Activated effector memory CD4-positive, alpha-beta T cell treated with Interleukin-2 at 50 U/mL for 16 hours (primary cell): ENCODE measurements around the gene AADAC.
"Not testable (repeated sequence)": the region's sequence is repeated elsewhere in the genome, so short reads cannot be mapped to it uniquely, and the experiment has no call there.

Experiments
- DNase-seq: peaks from one replicate; pipeline ENCODE4 v3.0.0-alpha.2; 2020

AADAC gene

DNA sequence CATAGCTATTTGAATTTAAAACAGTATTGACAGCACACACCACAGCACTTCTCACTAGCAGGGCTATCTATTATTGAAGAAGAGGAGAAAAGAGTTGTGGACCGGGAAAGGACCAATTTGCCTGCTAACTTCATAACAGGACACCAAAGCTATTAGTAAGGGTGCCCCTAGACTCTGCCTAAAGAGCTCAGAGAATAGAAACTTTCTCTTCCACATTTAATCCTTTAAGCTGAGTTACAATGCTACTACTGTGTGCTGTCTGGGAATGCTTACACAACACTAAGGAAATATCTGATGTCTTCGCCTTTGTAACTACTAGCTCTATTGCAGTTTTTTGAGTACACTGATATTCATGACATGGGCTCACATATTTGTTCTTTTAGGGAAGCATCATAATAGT is 13.5 kb upstream of the AADAC start:
- no peak for DNase-seq

DNA sequence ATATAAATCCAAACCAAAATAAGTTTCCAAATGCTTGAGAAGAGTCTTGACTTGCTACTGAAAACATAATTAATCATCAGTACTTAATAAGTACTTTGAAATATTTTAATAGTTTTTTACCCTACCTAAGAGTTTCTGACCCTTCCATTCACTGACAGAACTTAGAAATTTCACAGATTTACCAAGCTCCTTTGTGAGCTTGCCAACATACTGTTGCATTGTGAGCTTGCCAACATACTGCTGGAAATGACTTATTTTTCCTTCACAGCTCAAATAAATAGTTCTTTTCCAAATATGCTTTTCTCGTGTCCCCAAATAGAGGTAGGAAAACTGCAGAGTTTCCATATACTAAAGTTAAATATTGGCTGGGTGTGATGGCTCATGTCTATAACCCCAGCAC is 9.6 kb upstream of the AADAC start:
- DNase-seq: no peak

DNA sequence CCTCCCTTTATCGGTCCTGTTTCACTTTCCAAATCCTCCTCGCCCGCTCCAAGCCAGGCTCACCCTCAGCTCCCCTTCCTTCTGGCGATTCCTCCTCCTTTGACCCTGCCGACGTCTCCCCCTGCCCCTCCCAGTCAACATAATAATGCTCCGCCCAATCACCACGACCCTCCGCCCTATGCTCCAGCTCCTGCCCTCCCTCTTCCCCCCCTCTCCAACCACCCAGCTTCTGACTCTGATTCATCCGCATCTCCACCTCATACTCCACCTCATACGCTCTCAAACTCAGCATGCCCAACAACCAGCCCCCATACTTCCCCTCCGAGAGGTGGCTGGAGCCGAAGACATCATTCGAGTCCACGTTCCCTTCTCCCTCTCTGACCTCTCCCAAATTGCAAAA is 7.1 kb upstream of the AADAC start:
- DNase-seq: no peak

DNA sequence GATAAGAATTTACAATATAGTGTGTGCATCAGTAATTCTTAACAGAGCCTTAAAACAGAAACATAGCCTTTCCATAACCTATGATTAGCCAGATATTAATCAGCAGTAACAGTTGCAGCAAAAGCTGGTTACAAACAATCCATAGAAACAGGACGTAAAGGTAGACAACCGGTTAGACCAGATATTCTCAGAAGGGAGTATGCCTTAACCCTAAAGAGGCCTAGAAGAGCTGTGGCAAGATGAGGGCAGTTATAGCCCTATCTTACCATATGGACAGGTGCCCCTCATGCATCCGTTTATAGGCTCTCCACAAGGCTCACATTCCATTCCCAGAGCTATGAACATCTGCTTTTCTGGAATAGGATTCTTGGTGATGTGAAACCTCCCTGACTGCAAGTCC is 5.0 kb upstream of the AADAC start:
- DNase-seq: not testable (repeated sequence)

DNA sequence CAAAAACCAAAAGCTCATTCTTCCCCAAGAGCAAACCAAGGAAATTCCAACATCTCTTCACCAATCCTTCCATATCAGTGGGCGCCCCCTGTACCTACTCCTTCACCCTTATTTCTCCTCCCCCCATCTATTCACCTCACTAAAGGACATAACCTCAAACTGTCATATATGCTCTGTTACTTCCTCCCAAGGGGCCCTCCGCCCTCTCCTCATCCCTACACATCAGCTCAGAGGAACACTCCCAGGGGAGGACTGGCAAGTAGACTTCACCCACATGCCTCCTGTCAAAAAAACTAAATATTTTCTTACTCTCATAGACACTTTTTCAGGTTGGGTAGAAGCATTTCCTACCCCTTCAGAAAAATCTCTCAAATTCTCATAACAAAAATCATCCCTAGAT is 2.4 kb upstream of the AADAC start:
- no peak for DNase-seq

DNA sequence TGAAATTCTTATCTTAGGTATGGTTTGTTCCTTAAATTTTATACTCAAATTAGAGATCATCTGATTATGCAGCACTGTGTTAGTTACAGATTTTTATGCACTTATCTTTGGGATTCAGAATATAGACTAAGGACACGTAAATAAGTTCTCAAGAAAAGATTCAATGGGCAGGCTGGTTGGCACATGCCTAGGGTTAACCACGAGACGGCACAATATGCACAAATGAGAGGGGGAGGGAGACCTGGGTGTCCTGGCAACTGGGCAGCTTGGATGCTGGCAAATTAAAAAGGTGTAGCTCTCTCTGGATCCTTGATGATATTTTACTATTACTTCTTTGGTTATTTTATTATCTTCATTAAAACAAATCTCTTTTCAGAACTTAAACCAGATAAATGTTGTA is 672 bp downstream of the AADAC start:
- DNase-seq: no peak

DNA sequence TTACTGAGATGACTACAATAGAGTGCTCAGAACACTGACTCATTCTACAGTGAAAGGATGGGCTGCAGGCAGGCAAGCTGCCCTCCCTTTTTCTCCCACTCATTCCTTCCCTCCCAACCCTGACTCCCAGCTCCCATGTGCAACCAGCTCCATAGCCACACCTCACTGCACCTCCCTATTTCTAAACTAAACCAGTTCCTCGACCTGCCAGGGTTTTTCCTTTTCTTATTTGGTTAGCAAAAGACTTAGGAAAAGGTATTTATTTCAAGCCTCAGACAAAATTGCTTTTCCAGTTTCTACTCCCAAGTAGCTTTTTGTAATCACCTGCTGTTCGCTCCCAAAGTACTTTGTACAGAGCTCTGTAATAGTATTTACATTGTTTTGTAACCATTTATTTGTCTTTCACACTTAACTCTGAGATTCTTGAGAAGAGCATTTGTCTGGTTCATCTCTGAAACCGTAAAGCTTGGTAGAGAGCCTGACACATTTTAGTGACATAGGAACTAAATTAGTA is 2.2 kb downstream of the AADAC start:
- DNase-seq: no peak

DNA sequence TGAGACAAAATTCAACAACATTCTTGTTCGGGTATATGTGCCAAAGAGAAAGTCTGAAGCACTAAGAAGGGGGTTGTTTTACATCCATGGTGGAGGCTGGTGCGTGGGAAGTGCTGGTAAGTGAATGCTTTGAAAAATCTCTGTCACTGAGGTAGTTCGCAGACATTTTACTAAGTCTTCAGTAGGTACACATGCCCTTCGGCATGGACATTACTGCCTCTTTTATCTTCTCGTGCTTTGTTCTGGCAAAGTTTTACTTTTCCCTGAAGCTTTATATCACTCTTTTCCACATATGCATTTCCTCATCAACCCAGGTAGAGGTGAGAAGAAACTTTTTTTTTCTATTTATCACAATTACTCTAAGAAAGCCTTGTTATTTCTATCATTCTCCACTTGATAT is 3.6 kb downstream of the AADAC start:
- no peak for DNase-seq

DNA sequence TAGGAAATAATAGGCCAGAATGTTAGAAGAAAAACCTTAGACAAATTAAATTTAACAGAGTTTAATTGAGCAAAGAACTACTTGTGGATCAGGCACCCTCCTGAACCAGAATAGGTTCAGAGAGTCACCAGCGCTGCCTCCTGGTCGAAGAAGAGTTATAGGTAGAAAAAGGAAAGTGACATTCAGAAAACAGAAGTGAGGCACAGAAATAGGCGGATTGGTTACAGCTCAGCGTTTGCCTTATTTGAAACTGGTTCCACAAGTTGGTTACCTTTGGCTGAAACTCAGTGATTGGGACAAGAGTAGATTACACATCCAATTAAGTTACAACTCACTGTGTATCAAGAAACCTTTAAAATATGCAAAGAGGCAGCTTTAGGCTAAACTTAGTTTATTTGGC is 4.4 kb downstream of the AADAC start:
- DNase-seq: no peak

DNA sequence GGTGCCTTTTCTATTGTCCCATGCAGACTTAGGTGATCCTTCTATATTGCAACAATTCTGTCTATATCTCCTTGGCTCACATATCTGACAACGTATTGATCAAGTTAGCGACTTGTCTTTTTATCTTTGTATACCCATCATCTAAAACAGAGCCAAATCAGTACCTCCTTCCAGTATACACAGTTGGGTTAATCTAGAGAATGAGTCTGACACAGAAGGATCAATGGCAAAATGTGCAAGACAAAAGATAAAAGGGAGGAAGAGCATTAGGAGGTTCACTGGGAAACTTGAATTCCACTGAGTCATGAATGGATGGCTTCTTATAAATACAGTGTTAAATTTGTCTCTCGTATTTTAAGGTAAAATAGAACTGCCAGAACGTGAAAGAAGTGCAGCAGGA is 6.0 kb downstream of the AADAC start:
- DNase-seq: no peak

DNA sequence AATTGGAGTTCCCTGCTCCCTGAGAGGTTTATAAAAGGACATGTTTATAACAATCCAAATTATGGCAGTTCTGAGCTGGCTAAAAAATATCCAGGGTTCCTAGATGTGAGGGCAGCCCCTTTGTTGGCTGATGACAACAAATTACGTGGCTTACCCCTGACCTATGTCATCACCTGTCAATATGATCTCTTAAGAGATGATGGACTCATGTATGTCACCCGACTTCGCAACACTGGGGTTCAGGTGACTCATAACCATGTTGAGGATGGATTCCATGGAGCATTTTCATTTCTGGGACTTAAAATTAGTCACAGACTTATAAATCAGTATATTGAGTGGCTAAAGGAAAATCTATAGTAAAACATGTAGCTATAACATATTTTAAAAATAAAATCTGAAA is 13.9 kb downstream of the AADAC start:
- DNase-seq: no peak

DNA sequence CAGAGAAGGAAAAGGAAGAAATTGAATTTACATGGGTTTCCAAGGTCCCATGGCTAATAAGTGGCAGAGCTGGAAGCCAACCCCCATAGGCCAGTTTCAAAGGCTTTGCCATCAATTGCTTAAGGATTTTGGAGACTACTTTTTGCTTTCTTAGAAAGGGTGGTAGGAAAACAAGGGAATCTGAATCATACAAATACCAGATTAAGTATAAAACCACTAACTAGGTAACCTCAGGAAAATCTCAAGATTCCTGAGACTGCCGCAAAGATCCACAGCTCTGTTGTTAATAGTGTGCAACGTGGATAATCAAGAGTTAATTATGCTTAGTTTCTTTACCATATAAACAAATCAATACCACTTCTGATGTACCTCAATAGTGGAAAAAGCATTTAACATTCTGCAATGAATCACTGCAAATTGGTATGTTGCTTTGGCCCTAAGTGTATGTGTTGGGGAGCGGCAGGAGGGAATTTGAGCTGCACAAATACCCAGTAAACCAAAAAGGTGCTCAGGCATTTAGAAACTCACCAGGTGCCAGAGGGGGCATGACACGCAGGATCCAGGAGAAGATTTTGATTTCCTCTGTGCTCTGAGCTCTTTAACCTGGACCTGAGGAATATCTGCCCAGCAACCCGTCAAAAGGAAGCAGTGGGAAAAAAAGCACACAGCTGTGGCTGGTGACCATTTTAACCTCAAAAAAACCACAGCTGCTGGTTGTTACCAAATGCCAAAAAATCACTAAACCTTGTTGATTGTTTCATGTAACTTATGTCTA is 22.0 kb downstream of the AADAC start:
- no peak for DNase-seq

DNA sequence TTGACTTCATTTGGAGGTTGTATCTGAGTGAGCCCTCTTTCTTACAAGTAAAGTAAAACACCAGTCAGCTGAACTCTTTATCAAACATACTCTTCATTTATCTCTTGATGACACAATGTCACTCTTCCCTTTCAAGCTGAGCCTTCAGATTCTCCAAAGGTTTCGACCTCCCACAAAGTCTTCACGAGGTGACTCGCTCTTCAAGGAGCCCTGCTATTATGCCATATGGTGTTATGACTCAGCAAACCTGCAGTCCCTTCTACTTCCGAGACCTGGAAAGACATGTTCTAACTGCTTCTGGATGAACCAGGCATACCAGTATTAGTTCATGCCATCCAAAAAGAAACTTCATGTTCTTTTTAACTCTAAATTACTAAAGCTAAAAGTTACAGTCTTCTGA is 23.1 kb downstream of the AADAC start:
- DNase-seq: no peak

DNA sequence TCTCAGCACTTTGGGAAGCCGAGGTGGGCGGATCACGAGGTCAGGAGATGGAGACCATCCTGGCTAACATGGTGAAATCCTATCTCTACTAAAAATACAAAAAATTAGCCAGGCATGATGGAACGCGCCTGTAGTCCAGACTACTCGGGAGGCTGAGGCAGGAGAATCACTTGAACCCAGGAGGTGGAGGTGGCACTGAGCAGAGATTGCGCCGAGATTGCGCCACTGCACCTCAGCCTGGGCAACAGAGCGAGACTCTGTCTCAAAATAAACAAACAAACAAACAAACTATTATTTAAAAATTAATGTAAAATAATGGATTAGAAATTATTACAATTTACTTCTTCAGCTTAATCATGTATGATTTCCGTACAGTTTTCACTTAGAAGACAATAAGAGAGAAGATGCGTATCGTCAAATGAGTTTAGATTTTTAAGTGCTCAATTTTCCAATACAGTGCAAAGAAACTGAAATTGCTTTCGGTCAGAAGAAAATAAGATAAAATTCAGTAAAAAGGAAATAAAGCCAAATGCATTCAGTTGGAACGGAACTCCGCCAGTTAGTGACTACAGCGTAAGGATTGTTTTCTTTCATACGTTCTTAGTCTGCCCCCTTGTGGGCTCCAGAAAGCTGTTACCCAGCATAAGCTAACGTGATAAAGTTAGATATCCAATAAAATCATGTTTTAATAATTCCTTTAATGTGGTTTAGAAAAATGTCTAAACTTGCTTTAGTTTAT is 24.8 kb downstream of the AADAC start:
- no peak for DNase-seq

DNA sequence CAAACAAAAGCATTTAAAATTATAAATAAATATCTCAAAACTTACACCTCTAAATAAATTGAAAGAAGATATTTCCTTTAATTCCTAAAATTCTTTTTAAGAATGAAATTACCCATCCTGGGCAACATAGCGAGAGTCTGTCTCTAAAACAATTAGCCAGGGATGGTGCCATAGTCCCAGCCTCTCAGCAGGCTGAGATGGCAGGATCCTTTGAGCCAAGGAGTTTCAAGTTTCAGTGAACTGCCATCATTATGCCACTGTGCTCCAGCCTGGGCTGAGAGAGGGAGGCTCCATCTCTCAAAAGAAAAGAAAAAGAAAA is 25.4 kb downstream of the AADAC start:
- DNase-seq: no peak

DNA sequence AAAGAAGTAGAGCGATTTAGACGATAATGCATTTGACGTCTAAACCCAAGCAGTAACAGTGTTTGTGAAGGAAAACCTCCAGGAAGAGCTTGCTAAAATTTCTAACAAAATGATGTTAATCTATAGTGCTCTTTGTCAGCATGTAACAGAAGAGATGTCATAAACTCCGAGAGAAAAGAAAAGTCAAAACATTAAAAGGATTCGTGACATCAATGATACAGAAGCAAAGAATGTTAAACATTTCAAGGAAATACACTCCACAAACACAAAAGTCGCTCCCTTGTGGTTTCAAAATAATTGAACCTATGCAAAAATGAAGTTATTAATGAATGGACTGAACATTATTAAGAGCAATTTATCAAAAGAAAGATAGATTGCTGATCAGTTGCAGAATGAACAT is 27.9 kb downstream of the AADAC start:
- no peak for DNase-seq

DNA sequence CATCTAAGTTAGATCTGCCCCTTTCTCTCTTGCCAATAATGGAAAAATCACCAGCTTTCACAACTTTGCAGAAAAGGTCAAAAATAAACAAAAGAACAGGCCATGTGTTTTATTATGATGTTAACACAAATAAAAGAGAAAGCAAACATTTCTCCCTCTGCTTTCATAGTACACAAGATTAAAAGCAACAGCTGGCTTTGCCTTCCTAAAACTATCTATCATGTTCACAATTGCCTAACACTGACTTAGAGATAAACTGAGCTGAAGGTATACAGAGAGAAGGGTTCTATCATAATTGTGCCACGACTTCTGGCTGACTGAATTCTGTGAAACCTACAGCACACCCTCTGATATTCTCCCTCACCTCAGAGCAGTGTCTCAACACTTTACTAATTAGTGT is 29.4 kb downstream of the AADAC start:
- DNase-seq: no peak

DNA sequence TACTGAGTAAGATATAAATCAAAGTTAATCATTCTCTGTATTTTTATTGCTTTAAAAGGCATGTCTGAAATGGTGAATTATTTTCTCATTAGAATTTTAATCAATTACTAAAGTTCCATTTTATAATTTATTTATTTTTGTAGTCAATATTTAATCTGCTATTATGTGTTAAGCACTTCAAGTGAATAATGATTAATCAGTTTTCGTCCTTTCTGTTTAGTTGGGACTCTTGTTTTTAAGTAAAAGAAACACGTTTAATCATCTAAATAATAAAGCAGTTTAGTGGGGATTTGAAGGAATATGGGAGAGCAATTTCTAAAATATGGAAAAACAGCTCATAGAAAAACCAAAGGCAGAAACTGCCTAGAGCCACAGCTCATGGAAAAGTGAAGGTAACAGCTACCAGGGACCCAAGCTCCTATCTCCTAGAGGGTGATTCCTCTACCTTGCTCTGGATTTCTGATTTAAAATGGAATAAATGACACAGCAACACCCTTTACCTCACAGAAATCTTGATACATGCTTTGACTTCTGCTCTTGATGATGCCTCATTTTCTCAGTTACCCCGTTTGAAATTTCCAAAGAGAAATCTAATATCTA is 31.5 kb downstream of the AADAC start:
- no peak for DNase-seq

DNA sequence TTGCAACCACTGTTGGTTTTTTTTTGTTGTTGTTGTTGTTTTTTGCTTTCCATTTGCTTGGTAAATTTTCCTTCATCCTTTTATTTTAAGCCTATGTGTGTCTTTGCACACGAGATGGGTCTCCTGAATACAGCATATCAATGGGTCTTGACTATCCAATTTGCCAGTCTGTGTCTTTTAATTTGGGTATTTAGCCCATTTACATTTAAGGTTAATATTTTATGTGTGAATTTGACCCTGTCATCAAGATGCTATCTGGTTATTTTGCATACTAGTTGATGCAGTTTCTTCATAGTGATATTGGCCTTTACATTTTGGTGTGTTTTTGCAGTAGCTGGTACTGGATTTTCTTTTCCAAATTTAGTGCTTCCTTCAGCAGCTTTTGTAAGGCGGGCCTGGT is 36.1 kb downstream of the AADAC start:
- not testable (repeated sequence) for DNase-seq

DNA sequence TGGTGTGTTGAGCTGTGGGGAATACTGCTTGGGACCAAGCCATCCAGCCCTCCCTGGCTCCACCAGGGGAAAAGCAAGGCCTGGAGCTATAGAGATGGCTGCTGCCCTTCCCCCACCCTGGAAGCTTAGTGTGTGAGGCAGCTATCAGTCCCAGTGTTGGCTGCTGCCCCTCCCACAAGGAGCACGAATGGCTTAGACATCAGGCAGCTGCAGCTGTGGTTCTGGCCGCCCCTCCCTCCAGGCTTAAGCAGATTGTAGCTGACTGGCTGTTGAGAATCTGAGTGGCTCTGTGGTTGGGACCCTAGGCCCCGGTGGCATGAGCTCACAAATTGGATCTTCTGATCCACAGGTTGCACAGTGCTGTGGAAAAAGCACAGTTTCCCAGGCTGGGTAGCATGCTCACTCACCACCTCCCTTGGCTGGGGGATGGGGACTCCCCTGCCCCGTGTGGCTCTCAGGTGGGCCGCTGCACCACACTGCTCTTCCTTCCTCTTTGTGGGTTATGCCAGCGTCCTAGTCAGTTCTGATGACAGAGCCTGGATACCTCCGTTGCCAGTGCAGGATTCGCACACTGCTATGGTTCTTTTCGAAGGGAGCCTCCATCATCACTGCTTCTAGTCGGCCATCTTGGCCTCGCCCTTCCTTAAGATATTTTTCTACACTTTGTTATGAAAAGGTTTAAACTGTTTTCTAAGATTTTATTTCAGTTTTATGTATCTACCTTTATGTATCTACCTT is 38.3 kb downstream of the AADAC start:
- no peak for DNase-seq

DNA sequence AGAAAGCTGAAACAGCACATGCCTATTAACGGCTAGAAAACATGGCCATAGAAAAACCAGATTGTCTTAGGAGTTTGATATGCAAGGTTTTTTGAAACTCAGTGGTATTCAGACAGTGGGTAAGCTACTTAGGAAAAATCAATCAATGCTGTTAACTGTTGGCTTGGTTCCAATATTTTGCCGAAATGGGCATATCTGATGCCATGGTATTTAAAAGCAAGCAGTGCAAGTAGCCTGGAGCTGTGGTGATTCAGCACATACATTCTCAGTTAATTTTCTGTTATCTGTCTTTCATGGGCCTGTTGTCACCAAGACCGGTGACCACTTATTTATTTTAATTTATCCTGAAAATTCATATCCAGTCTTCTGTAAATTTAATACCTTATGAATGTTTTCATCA is 42.2 kb downstream of the AADAC start:
- DNase-seq: no peak

DNA sequence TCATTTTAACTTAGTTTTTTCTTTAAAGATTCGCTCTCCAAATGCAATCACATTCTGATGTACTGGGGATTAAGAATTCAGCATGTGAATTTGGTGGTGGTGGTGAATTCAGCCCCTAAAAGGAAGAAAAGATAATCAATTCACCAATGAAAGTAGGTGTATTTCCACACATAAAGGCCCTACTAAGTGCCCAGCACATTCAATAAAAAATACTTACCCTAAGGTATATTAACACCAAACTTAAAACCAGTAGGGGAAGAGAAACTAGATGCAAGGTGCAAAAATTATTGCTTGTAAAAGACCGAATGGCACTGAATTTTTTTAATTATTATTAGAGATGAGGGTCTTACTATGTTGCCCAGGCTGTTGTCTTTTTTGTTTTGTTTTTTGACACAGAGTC is 42.7 kb downstream of the AADAC start:
- no peak for DNase-seq

DNA sequence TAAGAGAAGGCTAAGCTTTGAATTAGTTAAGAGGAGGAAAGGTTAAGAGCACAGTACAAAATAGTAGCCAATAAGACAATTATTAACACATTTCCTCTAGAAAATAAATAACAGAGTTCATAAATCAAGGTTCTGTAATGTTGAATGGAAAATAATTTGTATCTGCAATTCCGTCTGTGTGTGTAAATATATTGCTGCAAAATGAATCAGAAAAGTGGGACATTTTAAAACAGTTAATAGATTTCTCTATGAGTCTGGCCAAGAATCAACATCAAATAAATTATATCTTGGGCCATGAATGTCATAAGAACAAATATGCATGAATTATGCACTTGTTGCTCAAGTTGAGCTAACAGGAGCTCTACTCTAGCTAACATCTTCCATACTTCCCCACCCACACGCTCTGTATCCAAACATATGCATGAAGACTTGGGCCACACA is 45.3 kb downstream of the AADAC start:
- no peak for DNase-seq

DNA sequence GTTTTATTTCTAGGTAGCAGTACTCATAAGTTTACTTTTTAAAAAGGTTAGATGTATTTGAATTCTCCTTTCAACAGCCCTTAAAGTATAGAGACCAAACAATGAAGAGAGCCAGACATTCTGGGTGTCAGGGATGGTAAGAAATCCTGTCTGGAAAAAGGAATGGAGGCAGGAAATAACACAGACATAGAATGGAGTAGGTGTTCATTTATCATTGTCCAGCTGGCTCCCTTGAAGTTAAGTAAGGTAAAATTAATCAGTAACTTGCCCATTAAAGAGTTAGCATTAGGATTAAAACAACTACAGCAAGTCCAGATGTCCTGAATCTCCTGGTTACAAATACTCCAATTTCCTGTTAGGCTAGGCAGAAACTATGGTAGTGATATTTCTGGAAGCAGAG is 46.0 kb downstream of the AADAC start:
- DNase-seq: no peak
